22Rv1 (cell line): Measurements from ENCODE around the gene NFIA.

Source experiments
- ZFX ChIP-seq: fragments of 450-650 bp; IDR thresholded peaks from 2 replicates; pipeline ENCODE4 v1.6.1; 2017; ENCODE audit warnings: antibody characterized with exemption, borderline replicate concordance
- TF ChIP-seq, protein P1 (sequence below): fragments of 450-650 bp; IDR thresholded peaks from 2 replicates; pipeline ENCODE4 v1.5.1; 2017; ENCODE audit warnings: mild to moderate bottlenecking

DNA sequence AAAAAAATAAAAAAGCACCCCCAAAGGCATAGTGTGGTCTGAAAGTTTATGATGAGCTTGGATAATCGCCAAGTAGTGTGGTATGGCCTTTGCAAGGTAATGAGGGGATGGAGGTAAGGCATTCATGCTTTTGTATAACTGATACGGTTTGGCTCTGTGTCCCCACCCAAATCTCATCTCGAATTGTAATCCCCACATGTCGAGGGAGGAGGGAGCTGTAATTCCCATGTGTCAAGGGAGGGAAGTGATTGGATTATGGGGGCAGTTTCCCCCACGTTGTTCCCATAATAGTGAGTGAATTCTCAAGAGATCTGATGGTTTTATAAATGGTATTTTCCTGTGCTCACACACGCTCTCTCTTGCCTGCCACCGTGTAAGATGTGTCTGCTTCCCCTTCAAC is 215.5 kb downstream of the NFIA start:
- TF ChIP-seq, protein P1, sequence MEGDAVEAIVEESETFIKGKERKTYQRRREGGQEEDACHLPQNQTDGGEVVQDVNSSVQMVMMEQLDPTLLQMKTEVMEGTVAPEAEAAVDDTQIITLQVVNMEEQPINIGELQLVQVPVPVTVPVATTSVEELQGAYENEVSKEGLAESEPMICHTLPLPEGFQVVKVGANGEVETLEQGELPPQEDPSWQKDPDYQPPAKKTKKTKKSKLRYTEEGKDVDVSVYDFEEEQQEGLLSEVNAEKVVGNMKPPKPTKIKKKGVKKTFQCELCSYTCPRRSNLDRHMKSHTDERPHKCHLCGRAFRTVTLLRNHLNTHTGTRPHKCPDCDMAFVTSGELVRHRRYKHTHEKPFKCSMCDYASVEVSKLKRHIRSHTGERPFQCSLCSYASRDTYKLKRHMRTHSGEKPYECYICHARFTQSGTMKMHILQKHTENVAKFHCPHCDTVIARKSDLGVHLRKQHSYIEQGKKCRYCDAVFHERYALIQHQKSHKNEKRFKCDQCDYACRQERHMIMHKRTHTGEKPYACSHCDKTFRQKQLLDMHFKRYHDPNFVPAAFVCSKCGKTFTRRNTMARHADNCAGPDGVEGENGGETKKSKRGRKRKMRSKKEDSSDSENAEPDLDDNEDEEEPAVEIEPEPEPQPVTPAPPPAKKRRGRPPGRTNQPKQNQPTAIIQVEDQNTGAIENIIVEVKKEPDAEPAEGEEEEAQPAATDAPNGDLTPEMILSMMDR, result no peak
- no peak for TF ChIP-seq ZFX
